Kidney (tissue), 14 donors: ENCODE results near the gene BBS5. TPM values are rescaled to one million over a fixed set of nuclear protein-coding genes. Genes with fewer than 3 reads are reported as not detected.

Experiments used
- DNase-seq, 5 donors: peaks; one replicate each; pipeline ENCODE4 v3.0.0-alpha.2; 2013 to 2020
- FAIRE-seq: peaks from 2 replicates; lab custom pipeline; 2012; peaks lifted over from hg19 to GRCh38; lab: Jason Lieb, UNC
- H3K27ac ChIP-seq, 2 donors: one replicate each; pipeline ENCODE4 v1.7.0; 2013; ENCODE audit warnings: low read depth in 2 of 2, low read length in 2 of 2, inconsistent platforms in 1 of 2
- H3K27me3 ChIP-seq: one replicate; pipeline ENCODE4 v1.7.1; 2013; ENCODE audit warnings: low read length, inconsistent platforms; ENCODE audit not compliant: control insufficient read depth, insufficient read depth
- H3K36me3 ChIP-seq, 3 donors: one replicate each; pipeline versions ENCODE4 v1.7.0 to v1.7.1; 2013; ENCODE audit warnings: low read length in 3 of 3, control low read depth in 1 of 3, inconsistent platforms in 1 of 3; ENCODE audit not compliant: insufficient read depth in 3 of 3, control insufficient read depth in 2 of 3
- H3K4me1 ChIP-seq, 3 donors: one replicate each; pipeline versions ENCODE4 v1.7.0 to v1.7.1; 2013; ENCODE audit warnings: low read length in 3 of 3, inconsistent platforms in 1 of 3, low read depth in 1 of 3; ENCODE audit not compliant: control insufficient read depth in 2 of 3, insufficient read depth in 2 of 3
- H3K4me3 ChIP-seq, 3 donors: one replicate each; pipeline versions ENCODE4 v1.7.0 to v1.8.1; 2013; ENCODE audit warnings: low read length in 3 of 3, control low read depth in 1 of 3, inconsistent platforms in 1 of 3
- H3K9ac ChIP-seq, 3 donors: one replicate each; pipeline versions ENCODE4 v1.7.0 to v1.7.1; 2013; ENCODE audit warnings: low read length in 3 of 3, control low read depth in 1 of 3, inconsistent platforms in 1 of 3
- H3K9me3 ChIP-seq, 3 donors: one replicate each; pipeline versions ENCODE4 v1.7.0 to v1.7.1; 2013; ENCODE audit warnings: low read length in 3 of 3, control low read depth in 1 of 3, inconsistent platforms in 1 of 3; ENCODE audit not compliant: control insufficient read depth in 2 of 3, insufficient read depth in 1 of 3
- CTCF ChIP-seq: IDR thresholded peaks from 3 replicates; pipeline ENCODE4 v1.5.1; 2012; ENCODE audit warnings: mild to moderate bottlenecking, moderate library complexity, borderline replicate concordance; ENCODE audit not compliant: insufficient read depth; ENCODE audit errors: extremely low read depth
- intact Hi-C: fragments of 100-400 bp; cut with DNase I; formaldehyde crosslinking; loops from one replicate; pipeline ENCODE4 v1.11.1; 2022
- polyA plus RNA-seq: library from polyadenylated mRNA; stranded (reverse); fragments of 350-450 nt; fragmentation: Illumina TruSeq; extraction: RNeasy Lipid Tissue Mini Kit (QIAGEN cat#74804); gene quantifications from one replicate; pipeline ENCODE4 v1.2.3, GENCODE V29; 2014; ENCODE audit warnings: low read depth, low replicate concordance; ENCODE audit not compliant: insufficient read depth
- total RNA-seq: library from RNA; stranded (reverse); fragmentation: NEBNext Ultra II Directional; extraction: Animal tissue kit (Norgen Biotek cat#: 25700); gene quantifications from one replicate; pipeline ENCODE4 v1.2.1, GENCODE V29; 2021
- donor health status: control.
- donor health status: control.
- donor health status: control.
- donor health status: control.
- donor health status: control.
- donor health status: DM: yes; HTN: yes; CAD: no.
- donor health status: Normal renal cell carcinoma (clear cell type).

The BBS5 gene
- total and polyA plus RNA-seq, 2 donors from 2014 or later, result 9.1 to 13.5 TPM

DNA sequence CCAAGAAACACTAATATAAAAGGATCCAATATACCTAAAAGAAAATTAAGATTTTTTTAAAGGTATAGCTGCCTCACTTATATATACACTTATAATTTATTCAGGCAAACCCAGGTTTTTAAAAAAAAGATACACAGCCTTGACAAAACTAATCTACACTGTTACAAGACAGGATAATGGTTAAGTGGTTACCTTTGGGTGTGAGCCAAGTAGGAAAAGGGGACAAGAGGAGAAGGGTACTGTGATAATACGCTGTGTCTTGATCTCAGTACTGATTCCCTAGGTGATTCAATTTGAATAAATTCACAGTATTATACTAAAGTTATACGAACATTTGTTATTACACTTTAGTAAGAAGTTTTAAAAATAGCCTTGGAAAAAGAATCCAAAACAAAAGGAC lies 60.9 kb downstream of the BBS5 start:
- H3K36me3 ChIP-seq, result peaks cover 0 to 14% (median 0%) of the 10 kb centered on the region in 3 donors
- H3K27me3 ChIP-seq, result no peaks in the 10 kb centered on the region
- no peak overlapping the region for H3K9ac ChIP-seq
- no peak for TF ChIP-seq CTCF
- H3K4me1 ChIP-seq, result no peaks in the 10 kb centered on the region
- no peak overlapping the region for H3K4me3 ChIP-seq
- H3K27ac ChIP-seq, result no peak overlapping the region
- FAIRE-seq, result no peak
- DNase-seq, result no peak
- intact Hi-C loops, result no loop called here
- H3K9me3 ChIP-seq, result no peaks in the 10 kb centered on the region

- H3K27ac ChIP-seq, result no peak overlapping the region
- FAIRE-seq (no peak), DNase-seq (no peak)
- intact Hi-C loops, result no loop called here
- no peak overlapping the region for H3K4me3 ChIP-seq
- no peaks in the 10 kb centered on the region for H3K9me3 ChIP-seq
- no peak for TF ChIP-seq CTCF
- H3K4me1 ChIP-seq, result no peaks in the 10 kb centered on the region
- H3K36me3 ChIP-seq, result peaks cover 0 to 11% (median 0%) of the 10 kb centered on the region in 3 donors
- H3K27me3 ChIP-seq, result no peaks in the 10 kb centered on the region
- no peak overlapping the region for H3K9ac ChIP-seq
Measured at GRCh38 chr2:169542433-169542832, 63.1 kb downstream of the BBS5 start.

- H3K27ac ChIP-seq, result no peak overlapping the region
- TF ChIP-seq CTCF, result no peak
- no peaks in the 10 kb centered on the region for H3K9me3 ChIP-seq
- FAIRE-seq (no peak), DNase-seq (no peak)
- H3K36me3 ChIP-seq, result peaks cover 0 to 6% (median 0%) of the 10 kb centered on the region in 3 donors
- no peaks in the 10 kb centered on the region for H3K4me1 ChIP-seq
- H3K9ac ChIP-seq, result no peak overlapping the region
- H3K4me3 ChIP-seq, result no peak overlapping the region
- intact Hi-C loops, result no loop called here
- no peaks in the 10 kb centered on the region for H3K27me3 ChIP-seq
Measured at GRCh38 chr2:169546756-169547155, 67.5 kb downstream of the BBS5 start.

Other genes with a start within 250 kb of the BBS5 start
- 85.4 TPM for gene LRP2, start 117.0 kb upstream of the BBS5 start, total RNA-seq
- gene LRP2, start 117.0 kb upstream of the BBS5 start, polyA plus RNA-seq, result 44.7 TPM
- gene KLHL41, start 30.2 kb downstream of the BBS5 start, total RNA-seq, result 1.8 TPM
- gene KLHL41, start 30.2 kb downstream of the BBS5 start, polyA plus RNA-seq, result 0.71 TPM
- gene FASTKD1, start 94.4 kb downstream of the BBS5 start, total RNA-seq, result 24.2 TPM
- 49.8 TPM for gene FASTKD1, start 94.4 kb downstream of the BBS5 start, polyA plus RNA-seq
- 52.7 TPM for gene PPIG, start 104.9 kb downstream of the BBS5 start, total RNA-seq
- 22.8 TPM for gene PPIG, start 104.9 kb downstream of the BBS5 start, polyA plus RNA-seq
- 0.60 TPM for gene CFAP210, start 214.9 kb downstream of the BBS5 start, total RNA-seq
- 0.65 TPM for gene CFAP210, start 214.9 kb downstream of the BBS5 start, polyA plus RNA-seq
- 7.5 TPM for gene PHOSPHO2, start 215.0 kb downstream of the BBS5 start, total RNA-seq
- 4.5 TPM for gene PHOSPHO2, start 215.0 kb downstream of the BBS5 start, polyA plus RNA-seq